TTC549 (cell line): ENCODE results near the gene PTPRN2.

ENCODE experiments used
- FAIRE-seq: peaks from 2 replicates; lab custom pipeline; 2012; peaks lifted over from hg19 to GRCh38; lab: Jason Lieb, UNC

Gene PTPRN2

DNA sequence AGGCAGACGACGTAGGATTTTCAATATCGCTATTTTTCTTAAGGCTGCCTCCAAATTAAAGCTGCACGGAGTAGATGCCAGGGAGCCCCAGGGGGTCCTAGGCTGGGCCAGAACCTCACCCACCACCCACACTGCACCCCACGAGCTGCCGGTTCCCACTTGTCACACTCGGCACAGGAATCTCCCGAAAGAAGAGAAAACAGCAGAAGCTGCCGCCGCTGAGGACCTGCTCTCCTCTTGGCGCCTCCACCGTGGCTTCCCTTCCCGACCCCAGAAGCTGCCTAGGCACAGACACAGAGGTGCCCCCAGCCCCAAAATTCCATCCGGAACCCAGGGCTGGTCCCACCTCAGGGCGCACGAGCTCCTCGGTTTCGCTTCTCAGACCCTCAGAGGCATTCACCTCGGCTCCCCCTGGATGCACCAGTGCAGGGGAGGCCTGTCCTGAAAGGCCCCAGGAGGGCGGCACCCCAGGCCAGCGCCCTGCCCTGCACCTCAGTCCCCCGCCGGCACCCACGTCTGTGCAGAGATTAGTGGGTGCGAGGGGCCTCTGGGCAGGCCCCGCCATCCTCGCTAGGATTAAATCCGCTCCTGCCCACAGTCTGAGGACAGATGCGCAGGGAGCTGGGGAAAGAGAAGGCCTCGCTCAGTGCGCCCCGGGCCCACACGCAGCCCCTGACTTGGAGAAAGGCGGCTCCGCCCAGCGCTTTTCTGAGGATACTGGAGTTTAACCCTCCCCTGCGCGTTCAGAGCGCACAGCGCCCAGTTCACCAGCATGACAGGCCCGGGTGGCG lies 99.2 kb downstream of the PTPRN2 start:
- FAIRE-seq, result no peak

- FAIRE-seq, result no peak
These were observed 99.9 kb downstream of the PTPRN2 start for GRCh38 chr7:158487631-158488151.

DNA sequence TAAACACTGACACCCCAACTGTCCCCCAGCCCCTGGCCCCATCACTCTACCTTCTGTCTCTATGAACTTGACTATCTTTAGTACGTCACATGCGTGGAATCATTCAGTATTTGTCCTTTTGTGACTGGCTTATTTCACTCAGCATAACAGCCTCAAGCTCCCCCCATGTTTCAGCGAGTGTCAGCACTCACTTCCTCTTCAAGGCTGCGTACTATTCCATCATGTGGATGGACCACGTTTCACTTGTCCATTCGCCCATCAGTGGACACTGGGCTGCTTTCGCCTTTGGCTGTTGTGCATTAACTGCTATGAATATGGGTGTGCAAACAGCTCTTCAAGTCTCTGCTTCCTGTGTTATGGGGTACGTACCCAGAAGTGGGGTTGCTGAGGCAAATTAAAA lies 100.7 kb downstream of the PTPRN2 start:
- FAIRE-seq, result no peak

DNA sequence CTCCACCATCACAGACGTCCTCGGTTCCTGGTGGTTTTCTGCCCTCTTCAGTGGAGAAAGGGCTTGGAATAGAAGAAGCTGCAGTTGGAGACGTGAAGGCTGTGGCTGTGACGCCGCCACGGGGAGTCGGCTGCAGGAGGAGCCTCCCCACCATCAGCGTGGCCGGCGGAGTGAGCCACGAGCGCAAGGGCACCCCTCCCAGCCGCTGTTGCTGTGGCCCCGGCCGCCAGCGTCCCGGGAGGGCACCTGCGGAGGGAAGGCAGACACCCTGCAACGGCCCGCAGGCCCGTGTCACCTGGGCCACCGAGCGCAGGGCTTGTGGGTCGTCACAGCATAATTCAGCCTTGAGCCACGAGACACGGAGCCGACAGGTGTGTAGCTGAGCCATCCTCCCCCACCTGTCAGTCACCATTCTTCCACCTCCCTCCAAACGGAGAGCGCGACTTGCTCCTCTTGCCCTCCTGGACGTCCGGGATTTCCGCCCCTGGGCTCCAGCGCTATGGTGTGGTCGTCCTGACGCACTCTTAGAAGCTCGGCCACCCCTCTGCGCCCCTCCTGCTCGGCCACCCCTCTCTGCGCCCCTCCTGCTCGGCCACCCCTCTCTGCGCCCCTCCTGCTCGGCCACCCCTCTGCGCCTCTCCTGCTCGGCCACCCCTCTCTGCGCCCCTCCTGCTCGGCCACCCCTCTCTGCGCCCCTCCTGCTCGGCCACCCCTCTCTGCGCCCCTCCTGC lies 102.7 kb downstream of the PTPRN2 start:
- FAIRE-seq, result no peak

DNA sequence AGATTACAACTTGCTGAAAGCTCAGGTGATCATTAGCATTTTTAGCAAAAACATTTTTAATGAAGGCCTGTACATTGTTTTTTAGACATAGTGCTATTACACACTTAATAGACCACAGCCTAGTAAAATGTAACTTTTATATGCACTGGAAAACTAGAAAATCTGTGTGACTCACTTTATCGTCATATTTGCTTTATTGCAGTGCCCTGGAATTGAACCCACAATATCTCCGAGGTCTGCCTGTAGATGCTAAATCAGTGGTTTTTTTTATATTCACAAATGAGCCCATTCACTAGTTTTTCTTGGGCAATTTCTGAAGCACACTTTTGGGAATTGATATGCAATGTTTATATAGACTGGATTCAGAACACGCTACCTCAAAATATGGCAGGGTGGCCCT lies 105.1 kb downstream of the PTPRN2 start:
- FAIRE-seq, result no peak

GRCh38 chr7:158479664-158480025 lies 108.0 kb downstream of the PTPRN2 start:
- no peak for FAIRE-seq

DNA sequence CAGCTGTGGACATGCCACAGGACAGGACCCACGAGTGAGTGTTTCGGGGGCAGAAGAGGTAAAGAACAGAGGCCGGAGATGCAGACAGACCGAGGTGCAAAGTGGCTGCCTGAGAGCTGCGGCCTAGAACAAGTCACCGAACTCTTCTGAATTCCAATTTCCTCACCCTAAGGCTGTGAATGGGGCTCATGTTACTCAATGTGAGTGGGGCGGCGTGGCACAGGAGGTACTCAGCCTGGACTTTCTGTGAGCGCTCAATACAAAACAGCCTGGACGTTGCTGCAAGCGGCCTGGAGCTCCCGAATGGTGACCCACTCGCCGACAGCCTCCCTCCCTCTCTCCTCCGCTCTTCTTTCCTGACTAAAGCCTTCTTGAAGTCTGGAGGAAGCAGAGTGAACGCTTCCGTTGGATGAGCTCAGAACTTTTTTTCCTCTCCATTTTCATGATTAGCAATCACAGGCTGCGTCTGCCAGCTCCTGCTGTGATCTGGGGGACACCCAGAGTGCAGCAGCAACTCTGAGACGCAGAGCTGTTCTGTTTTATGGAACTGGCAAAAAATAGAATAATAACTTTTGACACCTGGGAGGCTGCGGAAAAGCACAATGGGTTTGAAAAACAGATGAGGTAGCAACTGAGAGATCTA lies 108.5 kb downstream of the PTPRN2 start:
- no peak for FAIRE-seq

- FAIRE-seq, result no peak
These were observed 109.8 kb downstream of the PTPRN2 start for GRCh38 chr7:158477866-158478265.

GRCh38 chr7:158476331-158476932 lies 111.2 kb downstream of the PTPRN2 start:
- FAIRE-seq, result no peak

DNA sequence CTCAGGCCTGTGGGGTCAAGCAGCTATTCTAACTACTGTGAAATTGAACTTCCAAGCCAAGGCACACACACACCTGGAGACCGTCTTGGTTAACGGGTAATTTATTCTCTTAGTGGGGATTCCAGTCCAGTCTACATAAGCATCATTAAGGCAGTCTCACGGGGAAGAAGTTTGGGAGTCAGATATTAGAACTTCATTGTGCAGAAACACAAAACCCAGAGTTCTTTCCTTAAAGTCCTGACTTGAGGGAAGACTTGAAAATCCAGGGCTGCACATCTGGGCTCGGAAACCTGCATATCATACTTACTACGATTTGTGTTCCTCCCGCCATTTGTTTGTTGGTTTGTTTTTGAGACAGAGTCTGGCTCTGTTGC lies 112.0 kb downstream of the PTPRN2 start:
- no peak for FAIRE-seq

GRCh38 chr7:158475036-158475678 lies 112.5 kb downstream of the PTPRN2 start:
- no peak for FAIRE-seq

- no peak for FAIRE-seq
These were observed 113.1 kb downstream of the PTPRN2 start for GRCh38 chr7:158474488-158474887.

GRCh38 chr7:158473946-158474345 lies 113.7 kb downstream of the PTPRN2 start:
- no peak for FAIRE-seq

GRCh38 chr7:158473221-158473620 lies 114.4 kb downstream of the PTPRN2 start:
- FAIRE-seq, result no peak

DNA sequence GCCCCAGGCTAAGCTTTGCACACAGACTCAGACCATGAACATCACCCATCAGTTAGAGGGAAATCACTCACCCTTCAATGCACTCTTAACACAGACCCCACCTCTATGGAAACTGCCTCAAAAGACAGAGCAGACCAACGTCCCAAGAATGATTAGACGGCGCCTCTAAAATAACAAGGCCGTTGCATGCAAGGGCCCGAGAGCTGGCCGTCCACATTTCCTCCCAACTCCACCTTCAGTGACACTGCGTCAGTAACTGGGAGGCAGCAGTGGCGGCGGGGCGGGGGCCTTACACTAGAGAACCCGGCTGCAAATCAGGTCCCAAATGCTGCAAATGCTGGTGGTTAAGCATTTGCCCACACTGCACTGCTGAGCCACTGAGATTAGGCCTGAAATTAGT lies 115.0 kb downstream of the PTPRN2 start:
- FAIRE-seq, result no peak

DNA sequence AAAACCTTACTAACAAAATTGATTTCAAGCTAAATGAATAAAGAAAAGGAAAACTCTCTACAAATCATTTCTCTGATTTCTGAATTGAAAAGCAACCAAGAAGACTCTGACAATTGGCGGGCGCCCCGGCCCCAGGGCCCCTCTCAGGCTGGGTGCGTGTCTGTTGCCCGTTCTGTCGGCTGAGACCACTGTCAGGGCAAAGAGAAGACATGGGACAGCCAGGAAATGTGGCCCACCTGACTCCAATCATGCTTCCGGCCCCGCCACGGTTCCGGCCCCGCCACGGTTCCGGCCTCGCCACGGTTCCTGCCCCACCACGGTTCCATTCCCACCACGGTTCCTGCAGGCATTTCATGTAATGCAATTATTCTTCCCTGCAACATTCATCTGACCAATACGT lies 115.9 kb downstream of the PTPRN2 start:
- FAIRE-seq, result no peak

DNA sequence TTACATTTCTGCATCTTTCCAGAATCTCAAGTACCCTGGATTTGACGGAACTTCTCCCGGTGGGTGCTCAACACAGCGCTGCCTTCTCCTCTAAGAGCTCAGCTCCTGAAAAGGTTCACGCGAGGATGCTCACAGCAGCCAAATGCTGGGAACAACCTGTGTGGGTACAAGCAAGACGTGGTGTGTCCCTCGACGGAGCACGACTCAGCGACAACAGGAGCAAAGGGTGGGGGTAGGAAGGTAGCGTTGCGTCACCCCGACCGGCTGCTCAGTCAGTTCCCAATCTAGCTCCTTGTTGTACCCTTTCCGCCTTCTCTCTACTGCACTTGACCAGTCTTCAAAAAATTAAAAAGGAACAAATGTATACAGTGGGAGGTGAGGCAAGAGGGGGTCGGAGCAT lies 117.3 kb downstream of the PTPRN2 start:
- no peak for FAIRE-seq

- no peak for FAIRE-seq
These were observed 118.1 kb downstream of the PTPRN2 start for GRCh38 chr7:158469396-158470051.

DNA sequence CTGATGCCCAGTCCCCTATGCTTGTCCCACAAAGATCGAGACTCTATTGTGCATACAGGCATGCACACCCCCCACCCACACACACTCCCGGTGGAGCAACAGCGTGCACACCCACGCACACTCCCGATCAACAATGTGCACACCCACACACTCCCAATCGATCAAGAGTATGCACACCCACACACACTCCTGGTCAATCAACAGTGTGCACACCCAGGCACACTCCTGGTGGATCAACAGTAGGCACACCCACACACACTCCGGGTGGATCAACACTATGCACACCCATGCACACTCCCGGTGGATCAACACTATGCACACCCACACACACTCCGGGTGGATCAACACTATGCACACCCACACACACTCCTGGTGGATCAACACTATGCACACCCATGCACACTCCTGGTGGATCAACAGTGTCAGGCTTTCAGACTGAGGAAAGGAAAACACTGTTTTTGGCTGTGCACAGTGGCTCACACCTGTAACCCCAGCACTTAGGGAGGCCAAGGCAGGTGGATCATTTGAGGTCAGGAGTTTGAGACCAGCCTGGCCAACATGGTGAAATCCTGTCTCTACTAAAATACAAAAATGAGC lies 118.8 kb downstream of the PTPRN2 start:
- no peak for FAIRE-seq

DNA sequence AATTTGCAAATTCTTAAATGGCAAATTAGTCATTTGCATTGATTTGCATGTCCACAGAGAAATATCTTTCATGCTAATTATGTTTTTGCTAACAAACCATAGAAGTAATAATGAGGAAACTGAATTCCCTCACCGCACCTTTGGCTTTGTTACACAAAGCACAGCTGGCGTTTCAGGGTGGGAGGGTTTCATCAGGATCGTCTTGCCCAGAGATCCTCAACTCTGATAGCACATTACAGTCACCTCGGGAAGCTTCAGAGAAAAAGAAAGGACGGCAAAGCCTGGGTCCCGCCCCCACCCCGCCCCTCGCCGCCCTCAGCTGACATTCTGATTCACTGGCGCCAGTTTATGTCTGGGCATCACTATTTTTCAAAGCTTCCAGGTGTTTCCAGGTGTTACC lies 119.4 kb downstream of the PTPRN2 start:
- no peak for FAIRE-seq

GRCh38 chr7:158467562-158467961 lies 120.1 kb downstream of the PTPRN2 start:
- FAIRE-seq, result no peak
